Trophoblast cell (in vitro differentiated cells and primary cell): ENCODE data around the gene RNU6-7.

Source experiments
- DNase-seq, 2 donors: peaks; one replicate each; pipeline ENCODE4 v3.0.0-alpha.2; 2016
- H2AFZ ChIP-seq: 2 replicates; pipeline ENCODE4 v1.6.1; 2013; ENCODE audit warnings: low read length, moderate library complexity, mild to moderate bottlenecking; ENCODE audit not compliant: insufficient read depth, poor library complexity
- H2AK5ac ChIP-seq: 2 replicates; pipeline ENCODE4 v1.6.1; 2013; ENCODE audit warnings: mild to moderate bottlenecking, low read length
- H2BK120ac ChIP-seq: 2 replicates; pipeline ENCODE4 v1.6.1; 2013; ENCODE audit warnings: low read length, mild to moderate bottlenecking, moderate library complexity; ENCODE audit not compliant: insufficient read depth, poor library complexity
- H2BK12ac ChIP-seq: 2 replicates; pipeline ENCODE4 v1.6.1; 2013; ENCODE audit warnings: mild to moderate bottlenecking, low read length, moderate library complexity
- H2BK5ac ChIP-seq: 2 replicates; pipeline ENCODE4 v1.6.1; 2013; ENCODE audit warnings: low read length, low read depth, moderate library complexity, mild to moderate bottlenecking; ENCODE audit not compliant: poor library complexity
- H3K14ac ChIP-seq: 2 replicates; pipeline ENCODE4 v1.6.1; 2013; ENCODE audit warnings: mild to moderate bottlenecking, low read length
- H3K18ac ChIP-seq: 2 replicates; pipeline ENCODE4 v1.6.1; 2013; ENCODE audit warnings: mild to moderate bottlenecking, low read length
- H3K23ac ChIP-seq: 2 replicates; pipeline ENCODE4 v1.6.1; 2013; ENCODE audit warnings: low read length
- H3K27ac ChIP-seq: 2 replicates; pipeline ENCODE4 v1.5.1; 2013; ENCODE audit warnings: low read depth, mild to moderate bottlenecking, inconsistent platforms, low read length, moderate library complexity
- H3K27me3 ChIP-seq: 2 replicates; pipeline ENCODE4 v1.6.1; 2013; ENCODE audit warnings: inconsistent platforms, mild to moderate bottlenecking, low read length, moderate library complexity; ENCODE audit not compliant: insufficient read depth
- H3K36me3 ChIP-seq, 2 experiments: 1 replicate in 1 of 2; 2 replicates in 1 of 2; pipeline ENCODE4 v1.6.1; 2013; ENCODE audit warnings: low read length in 2 of 2, mild to moderate bottlenecking in 2 of 2, moderate library complexity in 1 of 2; ENCODE audit not compliant: insufficient read depth in 2 of 2, control insufficient read depth in 1 of 2
- H3K4ac ChIP-seq: 2 replicates; pipeline ENCODE4 v1.6.1; 2013; ENCODE audit warnings: low read depth, mild to moderate bottlenecking, low read length, moderate library complexity
- H3K4me1 ChIP-seq, 2 experiments: 1 replicate in 1 of 2; 2 replicates in 1 of 2; pipeline ENCODE4 v1.6.1; 2013; ENCODE audit warnings: low read length in 2 of 2, mild to moderate bottlenecking in 2 of 2, moderate library complexity in 1 of 2; ENCODE audit not compliant: insufficient read depth in 2 of 2, control insufficient read depth in 1 of 2
- H3K4me2 ChIP-seq: 2 replicates; pipeline ENCODE4 v1.6.1; 2013; ENCODE audit warnings: inconsistent platforms, mild to moderate bottlenecking, low read length, moderate library complexity
- H3K4me3 ChIP-seq: 2 replicates; pipeline ENCODE4 v1.5.1; 2013; ENCODE audit warnings: mild to moderate bottlenecking, low read depth, low read length, inconsistent platforms
- H3K79me1 ChIP-seq: one replicate; pipeline ENCODE4 v1.6.1; 2013; ENCODE audit warnings: low read length
- H3K79me2 ChIP-seq: 2 replicates; pipeline ENCODE4 v1.6.1; 2013; ENCODE audit warnings: low read length, mild to moderate bottlenecking; ENCODE audit not compliant: control insufficient read depth, insufficient read depth, poor library complexity
- H3K9ac ChIP-seq: 2 replicates; pipeline ENCODE4 v1.6.1; 2013; ENCODE audit warnings: mild to moderate bottlenecking, low read length
- H3K9me3 ChIP-seq: 2 replicates; pipeline ENCODE4 v1.6.1; 2013; ENCODE audit warnings: low read depth, mild to moderate bottlenecking, control low read depth, inconsistent platforms, low read length; ENCODE audit not compliant: insufficient read depth
- H4K12ac ChIP-seq: 2 replicates; pipeline ENCODE4 v1.6.1; 2013; ENCODE audit warnings: low read depth, mild to moderate bottlenecking, low read length, moderate library complexity
- H4K8ac ChIP-seq: 2 replicates; pipeline ENCODE4 v1.6.1; 2013; ENCODE audit warnings: low read depth, mild to moderate bottlenecking, low read length, moderate library complexity
- H4K91ac ChIP-seq: one replicate; pipeline ENCODE4 v1.6.1; 2013; ENCODE audit warnings: low read depth, mild to moderate bottlenecking, low read length, moderate library complexity
- WGBS: extraction: QIAGEN DNeasy Blood & Tissue Kit; methylation state at CpG from one replicate; pipeline ENCODE4 v1.1.7; 2013; ENCODE audit warnings: missing lambda C conversion rate; ENCODE audit not compliant: insufficient read length, insufficient coverage; ENCODE audit errors: extremely low coverage; 5-methylcytosine and 5-hydroxymethylcytosine counted together

RNU6-7 gene

GRCh38 chr14:32201193-32201815 lies 541 bp upstream of the RNU6-7 start:
- H3K4ac ChIP-seq = no peak overlapping the region
- peak overlapping the region; percentile 99 for H3K4me2 ChIP-seq
- peaks cover 4% of the 10 kb centered on the region for H3K79me1 ChIP-seq
- peak overlapping the region; percentile 17 for H3K14ac ChIP-seq
- H3K36me3 ChIP-seq = no peaks in the 10 kb centered on the region
- no peak overlapping the region for H3K18ac ChIP-seq
- peak overlapping the region; percentile 83 for H3K4me3 ChIP-seq
- H4K91ac ChIP-seq = no peak overlapping the region
- H3K27me3 ChIP-seq = no peaks in the 10 kb centered on the region
- no peak overlapping the region for H3K27ac ChIP-seq
- H3K9ac ChIP-seq = peak overlapping the region; percentile 81
- H2BK12ac ChIP-seq = no peak overlapping the region
- no peak overlapping the region for H3K23ac ChIP-seq
- no CpG with 5 or more reads among the region's 46 CpGs for WGBS
- no peak overlapping the region for H2BK120ac ChIP-seq
- peaks cover 3% of the 10 kb centered on the region for H3K9me3 ChIP-seq
- no peaks in the 10 kb centered on the region for H3K79me2 ChIP-seq
- H2AK5ac ChIP-seq = no peak overlapping the region
- no peaks in the 10 kb centered on the region for H3K4me1 ChIP-seq
- peak overlapping the region; percentile 68 for H2AFZ ChIP-seq
- no peak overlapping the region for H4K8ac ChIP-seq
- H4K12ac ChIP-seq = no peak overlapping the region
- H2BK5ac ChIP-seq = no peak overlapping the region
- DNase-seq = peak; percentile 97 to 99

- no peaks in the 10 kb centered on the region for H3K36me3 ChIP-seq
- no peak overlapping the region for H4K8ac ChIP-seq
- H2AFZ ChIP-seq = no peak overlapping the region
- H3K18ac ChIP-seq = no peak overlapping the region
- H3K27me3 ChIP-seq = no peaks in the 10 kb centered on the region
- H3K4me1 ChIP-seq = no peaks in the 10 kb centered on the region
- peaks cover 3% of the 10 kb centered on the region for H3K9me3 ChIP-seq
- no peak overlapping the region for H3K27ac ChIP-seq
- H2BK120ac ChIP-seq = no peak overlapping the region
- no peak overlapping the region for H3K4me3 ChIP-seq
- WGBS = no CpG with 5 or more reads among the region's 8 CpGs
- H3K4me2 ChIP-seq = peak overlapping the region; percentile 99
- no peak overlapping the region for H2BK5ac ChIP-seq
- no peak overlapping the region for H3K23ac ChIP-seq
- no peaks in the 10 kb centered on the region for H3K79me2 ChIP-seq
- no peak overlapping the region for H4K91ac ChIP-seq
- no peak overlapping the region for H3K9ac ChIP-seq
- no peak overlapping the region for H3K14ac ChIP-seq
- H3K79me1 ChIP-seq = peaks cover 4% of the 10 kb centered on the region
- no peak overlapping the region for H2AK5ac ChIP-seq
- H2BK12ac ChIP-seq = no peak overlapping the region
- no peak overlapping the region for H4K12ac ChIP-seq
- no peak for DNase-seq
- no peak overlapping the region for H3K4ac ChIP-seq
These were observed 699 bp downstream of the RNU6-7 start for GRCh38 chr14:32202491-32202997.

- WGBS = no CpG with 5 or more reads among the region's 57 CpGs
- no peak within 1 kb of the TSS for H2AK5ac ChIP-seq
- peak within 1 kb of the TSS; percentile 65 for H3K4ac ChIP-seq
- peak within 1 kb of the TSS; percentile 99 for H3K4me2 ChIP-seq
- peaks cover 4% of the 10 kb centered on the region for H3K79me1 ChIP-seq
- H3K23ac ChIP-seq = no peak within 1 kb of the TSS
- no peaks in the 10 kb centered on the region for H3K36me3 ChIP-seq
- H4K12ac ChIP-seq = peak within 1 kb of the TSS; percentile 81
- H2BK12ac ChIP-seq = peak within 1 kb of the TSS; percentile 90
- H3K27ac ChIP-seq = peak within 1 kb of the TSS; percentile 67
- H2BK120ac ChIP-seq = peak within 1 kb of the TSS; percentile 92
- H3K9me3 ChIP-seq = peaks cover 3% of the 10 kb centered on the region
- peak within 1 kb of the TSS; percentile 78 for H4K91ac ChIP-seq
- peak within 1 kb of the TSS; percentile 71 for H3K14ac ChIP-seq
- no peaks in the 10 kb centered on the region for H3K4me1 ChIP-seq
- H3K4me3 ChIP-seq = peak within 1 kb of the TSS; percentile 83
- peak within 1 kb of the TSS; percentile 92 for H3K18ac ChIP-seq
- peak within 1 kb of the TSS; percentile 96 for H2BK5ac ChIP-seq
- peak; percentile 78 to 80 for DNase-seq
- H2AFZ ChIP-seq = peak within 1 kb of the TSS; percentile 88
- no peaks in the 10 kb centered on the region for H3K27me3 ChIP-seq
- H3K79me2 ChIP-seq = no peaks in the 10 kb centered on the region
- peak within 1 kb of the TSS; percentile 84 for H3K9ac ChIP-seq
- peak within 1 kb of the TSS; percentile 80 for H4K8ac ChIP-seq
These were observed 1.4 kb downstream of the RNU6-7 start, which contains the start of gene RNU6-8 for GRCh38 chr14:32202998-32203882. TSS of gene RNU6-8 (minus strand) at chr14:32203269.

GRCh38 chr14:32203928-32204357 lies 2.1 kb downstream of the RNU6-7 start:
- no peak overlapping the region for H3K14ac ChIP-seq
- no peak overlapping the region for H2BK5ac ChIP-seq
- H2BK120ac ChIP-seq = no peak overlapping the region
- H3K4ac ChIP-seq = no peak overlapping the region
- no peak overlapping the region for H3K27ac ChIP-seq
- no peak overlapping the region for H3K23ac ChIP-seq
- no peak for DNase-seq
- H4K8ac ChIP-seq = no peak overlapping the region
- no peak overlapping the region for H3K9ac ChIP-seq
- no peaks in the 10 kb centered on the region for H3K79me2 ChIP-seq
- H3K9me3 ChIP-seq = peaks cover 3% of the 10 kb centered on the region
- no peak overlapping the region for H2BK12ac ChIP-seq
- peak overlapping the region; percentile 64 for H2AFZ ChIP-seq
- H3K4me3 ChIP-seq = peak overlapping the region; percentile 63
- H3K4me1 ChIP-seq = no peaks in the 10 kb centered on the region
- no CpG with 5 or more reads among the region's 14 CpGs for WGBS
- peak overlapping the region; percentile 67 for H3K4me2 ChIP-seq
- peaks cover 4% of the 10 kb centered on the region for H3K79me1 ChIP-seq
- no peaks in the 10 kb centered on the region for H3K36me3 ChIP-seq
- H3K27me3 ChIP-seq = no peaks in the 10 kb centered on the region
- H4K91ac ChIP-seq = no peak overlapping the region
- H3K18ac ChIP-seq = no peak overlapping the region
- no peak overlapping the region for H2AK5ac ChIP-seq
- no peak overlapping the region for H4K12ac ChIP-seq
